SU-DHL-6 (cell line): ENCODE measurements around the gene CPNE5.
A peak's percentile ranks its signal among the peaks of the same experiment; 100 is the strongest.

ENCODE experiments used
- H2AFZ ChIP-seq: fragments of 200-600 bp; sonication (generic); 2 replicates; pipeline ENCODE4 v1.6.1; 2014; ENCODE audit warnings: low read depth, mild to moderate bottlenecking, moderate library complexity, mixed read lengths, antibody characterized with exemption, low read length; ENCODE audit not compliant: severe bottlenecking
- H3F3A ChIP-seq: fragments of 200-600 bp; shearing (Covaris generic); 2 replicates; pipeline ENCODE4 v1.6.0; 2016; ENCODE audit warnings: antibody characterized with exemption, mild to moderate bottlenecking; ENCODE audit not compliant: insufficient read depth
- H3K27ac ChIP-seq: fragments of 200-600 bp; sonication (generic); 2 replicates; pipeline ENCODE4 v1.5.1; 2016; ENCODE audit warnings: low read depth, mild to moderate bottlenecking, low read length, moderate library complexity, mixed read lengths
- H3K27me3 ChIP-seq: fragments of 200-600 bp; sonication (generic), shearing (Covaris generic); 2 replicates; pipeline ENCODE4 v1.6.0; 2014; ENCODE audit warnings: mild to moderate bottlenecking, low read length
- H3K36me3 ChIP-seq: fragments of 200-600 bp; sonication (generic); 2 replicates; pipeline ENCODE4 v1.6.1; 2014; ENCODE audit warnings: mild to moderate bottlenecking, low read length, mixed read lengths
- H3K4me2 ChIP-seq: fragments of 300-600, 200-600 bp; shearing (Covaris generic), sonication (generic); 2 replicates; pipeline ENCODE4 v1.6.0; 2014; ENCODE audit warnings: low read length, low read depth, mild to moderate bottlenecking; ENCODE audit not compliant: poor library complexity, severe bottlenecking
- H3K4me3 ChIP-seq: fragments of 200-600 bp; sonication (generic); 2 replicates; pipeline ENCODE4 v1.5.1; 2014; ENCODE audit warnings: antibody characterized with exemption, low read length, mild to moderate bottlenecking, mixed read lengths; ENCODE audit not compliant: insufficient read depth, poor library complexity, severe bottlenecking
- H3K79me2 ChIP-seq: fragments of 200-600 bp; sonication (generic); 2 replicates; pipeline ENCODE4 v1.6.1; 2014; ENCODE audit warnings: mild to moderate bottlenecking, low read length, moderate library complexity; ENCODE audit not compliant: insufficient read depth
- H3K9ac ChIP-seq: fragments of 200-600 bp; sonication (generic); 2 replicates; pipeline ENCODE4 v1.7.0; 2014; ENCODE audit warnings: mild to moderate bottlenecking, low read length
- H3K9me2 ChIP-seq: fragments of 200-600 bp; sonication (generic); replicated peaks from 2 replicates; pipeline ENCODE4 v1.6.1; 2014; ENCODE audit warnings: low read length; ENCODE audit not compliant: insufficient read depth
- H3K9me3 ChIP-seq: fragments of 200-600 bp; sonication (generic); 2 replicates; pipeline ENCODE4 v1.6.1; 2014; ENCODE audit warnings: low read length, mixed read lengths; ENCODE audit not compliant: insufficient read depth
- H4K20me1 ChIP-seq: fragments of 200-600 bp; sonication (generic); 2 replicates; pipeline ENCODE4 v1.6.1; 2014; ENCODE audit warnings: low read depth, mild to moderate bottlenecking, antibody characterized with exemption, low read length, moderate library complexity, mixed read lengths
- EZH2phosphoT487 ChIP-seq: fragments of 200-600 bp; sonication (generic), shearing (Covaris generic); conservative IDR thresholded peaks from 2 replicates; pipeline ENCODE4 v1.6.1; 2018; ENCODE audit warnings: mild to moderate bottlenecking, antibody characterized with exemption, low read length, moderate library complexity, mixed read lengths
- TF ChIP-seq, protein P1 (sequence below): fragments of 200-600 bp; sonication (generic); IDR thresholded peaks from one replicate; pipeline ENCODE4 v1.5.1; 2017; ENCODE audit warnings: antibody characterized with exemption, mild to moderate bottlenecking, low read length, moderate library complexity; ENCODE audit not compliant: insufficient read depth, poor library complexity, severe bottlenecking

Gene CPNE5

GRCh38 chr6:36852481-36853147 lies 13.4 kb upstream of the CPNE5 start:
- Histone ChIP-seq H2AFZ (no peak overlapping the region), H3K36me3 (peaks cover 22% of the 10 kb centered on the region), H3K27ac (no peak overlapping the region), H3K9me3 (no peaks in the 10 kb centered on the region), H3K4me3 (no peak overlapping the region), H3F3A (no peaks in the 10 kb centered on the region), H3K4me2 (no peak overlapping the region), H4K20me1 (0 out of 2 replicates have a peak, but pooled peaks cover 4% of the 10 kb centered on the region), H3K27me3 (no peaks in the 10 kb centered on the region), H3K9me2 (no peaks in the 10 kb centered on the region), H3K9ac (no peak overlapping the region), H3K79me2 (peaks cover 10% of the 10 kb centered on the region; the same call in 1 of the 2 replicates)
- TF ChIP-seq, protein P1, sequence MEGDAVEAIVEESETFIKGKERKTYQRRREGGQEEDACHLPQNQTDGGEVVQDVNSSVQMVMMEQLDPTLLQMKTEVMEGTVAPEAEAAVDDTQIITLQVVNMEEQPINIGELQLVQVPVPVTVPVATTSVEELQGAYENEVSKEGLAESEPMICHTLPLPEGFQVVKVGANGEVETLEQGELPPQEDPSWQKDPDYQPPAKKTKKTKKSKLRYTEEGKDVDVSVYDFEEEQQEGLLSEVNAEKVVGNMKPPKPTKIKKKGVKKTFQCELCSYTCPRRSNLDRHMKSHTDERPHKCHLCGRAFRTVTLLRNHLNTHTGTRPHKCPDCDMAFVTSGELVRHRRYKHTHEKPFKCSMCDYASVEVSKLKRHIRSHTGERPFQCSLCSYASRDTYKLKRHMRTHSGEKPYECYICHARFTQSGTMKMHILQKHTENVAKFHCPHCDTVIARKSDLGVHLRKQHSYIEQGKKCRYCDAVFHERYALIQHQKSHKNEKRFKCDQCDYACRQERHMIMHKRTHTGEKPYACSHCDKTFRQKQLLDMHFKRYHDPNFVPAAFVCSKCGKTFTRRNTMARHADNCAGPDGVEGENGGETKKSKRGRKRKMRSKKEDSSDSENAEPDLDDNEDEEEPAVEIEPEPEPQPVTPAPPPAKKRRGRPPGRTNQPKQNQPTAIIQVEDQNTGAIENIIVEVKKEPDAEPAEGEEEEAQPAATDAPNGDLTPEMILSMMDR = no peak
- TF ChIP-seq EZH2phosphoT487 = no peak

GRCh38 chr6:36851626-36852025 lies 12.4 kb upstream of the CPNE5 start:
- no peaks in the 10 kb centered on the region for H4K20me1 ChIP-seq
- H3K4me2 ChIP-seq = no peak overlapping the region
- no peaks in the 10 kb centered on the region for H3K9me3 ChIP-seq
- no peaks in the 10 kb centered on the region for H3K9me2 ChIP-seq
- H2AFZ ChIP-seq = no peak overlapping the region
- no peaks in the 10 kb centered on the region for H3F3A ChIP-seq
- H3K27me3 ChIP-seq = no peaks in the 10 kb centered on the region
- no peak overlapping the region for H3K9ac ChIP-seq
- no peak for TF ChIP-seq EZH2phosphoT487
- TF ChIP-seq, protein P1 = no peak
- no peak overlapping the region for H3K27ac ChIP-seq
- peaks cover 16% of the 10 kb centered on the region for H3K36me3 ChIP-seq
- no peak overlapping the region for H3K4me3 ChIP-seq
- H3K79me2 ChIP-seq = 0 out of 2 replicates have a peak, but pooled peaks cover under 1% of the 10 kb centered on the region

DNA sequence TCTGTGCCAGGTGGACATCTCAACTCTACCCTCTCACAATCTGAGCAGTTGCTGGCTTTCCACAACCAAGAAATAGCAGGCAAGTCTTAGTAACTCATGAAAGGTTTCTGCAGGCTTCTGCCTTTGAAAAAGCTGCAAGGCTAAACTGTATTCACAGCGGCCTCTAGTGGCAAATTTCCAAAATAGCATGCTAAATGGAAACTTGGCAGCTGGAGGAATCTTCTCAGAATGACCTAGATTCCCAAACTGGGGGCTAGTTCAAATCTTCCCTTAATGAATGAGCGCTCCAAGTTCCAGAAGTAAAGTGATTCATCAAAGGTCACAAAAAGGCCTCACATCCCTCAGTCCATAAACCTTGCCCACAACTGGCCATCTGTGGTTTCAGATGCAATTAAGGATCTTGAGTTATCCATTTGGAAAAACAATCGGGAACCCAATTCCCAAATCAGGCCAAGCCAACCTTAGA lies 11.9 kb upstream of the CPNE5 start:
- TF ChIP-seq, protein P1 = peak; percentile 97
- no peak for TF ChIP-seq EZH2phosphoT487
- Histone ChIP-seq H3K27me3 (no peaks in the 10 kb centered on the region), H3K9me2 (no peaks in the 10 kb centered on the region), H4K20me1 (no peaks in the 10 kb centered on the region), H3F3A (no peaks in the 10 kb centered on the region), H3K4me3 (no peak overlapping the region), H2AFZ (no peak overlapping the region), H3K9ac (no peak overlapping the region), H3K36me3 (peaks cover 12% of the 10 kb centered on the region), H3K27ac (no peak overlapping the region), H3K79me2 (no peaks in the 10 kb centered on the region), H3K9me3 (no peaks in the 10 kb centered on the region), H3K4me2 (no peak overlapping the region)
